Keratinocyte (primary cell): Measurements from ENCODE around the gene YWHAE. TPM values are rescaled to one million over a fixed set of nuclear protein-coding genes. Genes with fewer than 3 reads are reported as not detected.
A peak's percentile ranks its signal among the peaks of the same experiment; 100 is the strongest.

Experiments
- DNase-seq: peaks from one replicate; pipeline ENCODE4 v3.0.0-alpha.2; 2011; ENCODE audit warnings: low read depth, missing footprints, low spot score
- FAIRE-seq: peaks from 2 replicates; lab custom pipeline; 2011; peaks lifted over from hg19 to GRCh38; lab: Jason Lieb, UNC
- H2AFZ ChIP-seq: 2 replicates; pipeline ENCODE4 v1.6.0; 2012; ENCODE audit warnings: low read length, control low read depth, inconsistent platforms; ENCODE audit not compliant: control insufficient read depth
- H3K27ac ChIP-seq: 2 replicates; pipeline ENCODE4 v1.5.1; 2011; ENCODE audit warnings: low read length; ENCODE audit not compliant: control insufficient read depth, insufficient read depth
- H3K27me3 ChIP-seq: 3 replicates; pipeline ENCODE4 v1.6.0; 2011; ENCODE audit warnings: low read length; ENCODE audit not compliant: control insufficient read depth, insufficient read depth; ENCODE audit errors: extremely low read depth
- H3K36me3 ChIP-seq, 2 experiments: 2 replicates in 1 of 2; 3 replicates in 1 of 2; pipeline ENCODE4 v1.5.1; 2011; ENCODE audit warnings: low read length in 2 of 2, mild to moderate bottlenecking in 1 of 2; ENCODE audit not compliant: control insufficient read depth in 2 of 2, insufficient read depth in 2 of 2; ENCODE audit errors: extremely low read depth in 1 of 2
- H3K4me1 ChIP-seq: 3 replicates; pipeline ENCODE4 v1.5.1; 2011; ENCODE audit warnings: low read length; ENCODE audit not compliant: control insufficient read depth, insufficient read depth; ENCODE audit errors: extremely low read depth
- H3K4me2 ChIP-seq: 3 replicates; pipeline ENCODE4 v1.6.0; 2011; ENCODE audit warnings: low read depth, low read length; ENCODE audit not compliant: control insufficient read depth, insufficient read depth; ENCODE audit errors: extremely low read depth
- H3K4me3 ChIP-seq, 3 experiments: fragments of 200-600 bp in 1 of 3; sonication (generic) in 1 of 3; 2 replicates in 2 of 3; 3 replicates in 1 of 3; pipeline ENCODE4 v1.5.1; 2011 to 2016; ENCODE audit warnings: low read length in 3 of 3, mild to moderate bottlenecking in 3 of 3, control low read depth in 2 of 3, inconsistent platforms in 1 of 3, low read depth in 1 of 3, mixed read lengths in 1 of 3, mixed run types in 1 of 3, moderate library complexity in 1 of 3; ENCODE audit not compliant: control insufficient read depth in 2 of 3, insufficient read depth in 2 of 3; ENCODE audit errors: extremely low read depth in 1 of 3
- H3K79me2 ChIP-seq: 2 replicates; pipeline ENCODE4 v1.6.0; 2012; ENCODE audit warnings: low read length; ENCODE audit not compliant: control insufficient read depth, insufficient read depth
- H3K9ac ChIP-seq: 3 replicates; pipeline ENCODE4 v1.6.0; 2011; ENCODE audit warnings: low read length; ENCODE audit not compliant: control insufficient read depth, insufficient read depth; ENCODE audit errors: extremely low read depth
- H3K9me1 ChIP-seq: 3 replicates; pipeline ENCODE4 v1.6.0; 2011; ENCODE audit warnings: low read length; ENCODE audit not compliant: control insufficient read depth, insufficient read depth; ENCODE audit errors: extremely low read depth
- H3K9me3 ChIP-seq: 2 replicates; pipeline ENCODE4 v1.5.1; 2012; ENCODE audit warnings: low read depth, low read length; ENCODE audit not compliant: control insufficient read depth
- H4K20me1 ChIP-seq: 3 replicates; pipeline ENCODE4 v1.6.0; 2011; ENCODE audit warnings: low read length; ENCODE audit not compliant: control insufficient read depth, insufficient read depth; ENCODE audit errors: extremely low read depth
- CTCF ChIP-seq, 3 experiments: IDR thresholded peaks in 1 of 3; conservative IDR thresholded peaks in 1 of 3; optimal IDR thresholded peaks in 1 of 3; 2 replicates in 2 of 3; 3 replicates in 1 of 3; pipeline versions ENCODE3 to v1.5.1; 2011; ENCODE audit warnings: low read length in 3 of 3, mild to moderate bottlenecking in 3 of 3, moderate library complexity in 2 of 3, control low read depth in 1 of 3, inconsistent platforms in 1 of 3; ENCODE audit not compliant: insufficient read depth in 2 of 3; ENCODE audit errors: extremely low read depth in 1 of 3
- EZH2 ChIP-seq: IDR thresholded peaks from one replicate; pipeline ENCODE4 v1.6.1; 2012; ENCODE audit warnings: inconsistent platforms, mild to moderate bottlenecking, low read length, moderate library complexity
- dilution Hi-C: fragments of 300-500 bp; cut with MboI; formaldehyde crosslinking; loops from one replicate; pipeline ENCODE4 v1.7.0; 2020; ENCODE audit warnings: low sequenced_read_pairs; ENCODE audit not compliant: extremely low pct_ligation_motif_present
- polyA plus RNA-seq, 5 experiments: library from polyadenylated mRNA; depleted of rRNA in 3 of 5; stranded (reverse) in 3 of 5; stranded (forward) in 1 of 5; unstranded in 1 of 5; fragments of >200 nt; gene quantifications; 1 replicate in 1 of 5; 2 replicates in 3 of 5; 3 replicates in 1 of 5; pipeline versions ENCODE4 v1.2.1 to v1.2.3, GENCODE V29; 2011 to 2012; ENCODE audit warnings: missing spikeins in 2 of 5, low read depth in 1 of 5, low replicate concordance in 1 of 5

YWHAE gene
- polyA plus RNA-seq, 1 donor (not counting 4 experiments of a cell fraction or from before 2014, with no cell fraction given), result 739 TPM

GRCh38 chr17:1384905-1385435, 15.1 kb downstream of the YWHAE start:
- dilution Hi-C loops, result no loop called here
- peaks cover 0 to 7% of the 10 kb centered on the region in 2 experiments for H3K36me3 ChIP-seq
- FAIRE-seq, result no peak
- peaks cover 88% of the 10 kb centered on the region for H4K20me1 ChIP-seq
- peaks cover 9% of the 10 kb centered on the region for H3K9me1 ChIP-seq
- no peaks in the 10 kb centered on the region for H3K27me3 ChIP-seq
- TF ChIP-seq EZH2, result no peak
- TF ChIP-seq CTCF (optimal IDR thresholded peaks at IDR 0.05 in 1 of 3, IDR thresholded peaks at IDR 0.05 in 1 of 3, conservative IDR thresholded peaks at IDR 0.05 in 1 of 3; ENCODE audit: extremely low read depth in 1 of 3, insufficient read depth in 2 of 3, low read length in 3 of 3), result no peak
- H3K4me1 ChIP-seq, result peaks cover 19% of the 10 kb centered on the region
- H3K27ac ChIP-seq, result no peak overlapping the region
- DNase-seq, result no peak
- H3K9ac ChIP-seq, result no peak overlapping the region
- H3K79me2 ChIP-seq, result peaks cover 99% of the 10 kb centered on the region
- no peak overlapping the region for H2AFZ ChIP-seq
- H3K4me2 ChIP-seq, result no peak overlapping the region
- no peak overlapping the region for H3K4me3 ChIP-seq
- no peaks in the 10 kb centered on the region for H3K9me3 ChIP-seq

DNA sequence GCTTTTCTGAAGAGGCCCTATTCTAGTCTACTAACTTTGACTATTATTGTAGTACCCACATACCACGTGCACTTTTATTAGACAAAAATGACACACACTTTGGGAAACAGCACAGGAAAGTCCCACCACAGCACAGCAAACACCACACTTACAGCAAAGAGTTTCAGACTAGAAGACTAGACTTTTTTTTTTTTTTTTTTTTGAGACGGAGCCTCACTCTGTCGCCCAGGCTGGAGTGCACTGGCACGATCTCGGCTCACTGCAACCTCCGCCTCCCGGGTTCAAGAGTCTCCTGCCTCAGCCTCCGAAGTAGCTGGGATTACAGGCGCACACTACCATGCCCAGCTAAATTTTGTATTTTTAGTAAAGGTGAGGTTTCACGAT, 20.1 kb downstream of the YWHAE start:
- no peak overlapping the region for H3K4me3 ChIP-seq
- peaks cover 92% of the 10 kb centered on the region for H4K20me1 ChIP-seq
- peak overlapping the region; percentile 54 for H3K27ac ChIP-seq
- H3K4me2 ChIP-seq, result peak overlapping the region; percentile 8
- H3K36me3 ChIP-seq, result peaks cover 5 to 11% of the 10 kb centered on the region in 2 experiments
- H3K9me3 ChIP-seq, result no peaks in the 10 kb centered on the region
- no peaks in the 10 kb centered on the region for H3K27me3 ChIP-seq
- peaks cover 99% of the 10 kb centered on the region for H3K79me2 ChIP-seq
- FAIRE-seq (no peak), DNase-seq (no peak)
- no peak overlapping the region for H3K9ac ChIP-seq
- peaks cover 22% of the 10 kb centered on the region for H3K4me1 ChIP-seq
- no peak for TF ChIP-seq EZH2
- TF ChIP-seq CTCF (optimal IDR thresholded peaks at IDR 0.05 in 1 of 3, IDR thresholded peaks at IDR 0.05 in 1 of 3, conservative IDR thresholded peaks at IDR 0.05 in 1 of 3; ENCODE audit: extremely low read depth in 1 of 3, insufficient read depth in 2 of 3, low read length in 3 of 3), result no peak
- H2AFZ ChIP-seq, result no peak overlapping the region
- dilution Hi-C loops, result no loop called here
- H3K9me1 ChIP-seq, result peaks cover 8% of the 10 kb centered on the region
